ENCODE results near the gene PALS1.

DNA sequence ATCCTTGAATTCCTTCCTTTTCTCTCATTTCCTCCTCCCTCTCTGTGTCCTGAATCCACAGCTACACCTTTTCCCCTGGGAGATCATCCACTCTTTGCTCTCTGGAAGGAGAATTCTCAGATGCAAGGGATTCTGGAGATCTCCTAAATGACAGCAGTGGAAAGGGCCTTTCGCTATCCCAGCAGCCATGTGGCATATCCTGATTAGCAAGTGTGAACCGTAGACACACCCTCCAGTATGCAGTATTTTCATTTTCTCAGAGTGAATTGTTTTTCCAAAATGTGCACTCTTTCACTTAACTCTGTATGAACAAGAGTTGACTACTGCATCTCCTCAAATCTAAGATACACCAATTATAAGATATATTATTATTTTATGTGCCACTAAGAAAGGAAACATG lies 46.0 kb upstream of the PALS1 start:
- no peak for TF ChIP-seq JUND (IDR thresholded peaks at IDR 0.05)
- TF ChIP-seq, protein P1, sequence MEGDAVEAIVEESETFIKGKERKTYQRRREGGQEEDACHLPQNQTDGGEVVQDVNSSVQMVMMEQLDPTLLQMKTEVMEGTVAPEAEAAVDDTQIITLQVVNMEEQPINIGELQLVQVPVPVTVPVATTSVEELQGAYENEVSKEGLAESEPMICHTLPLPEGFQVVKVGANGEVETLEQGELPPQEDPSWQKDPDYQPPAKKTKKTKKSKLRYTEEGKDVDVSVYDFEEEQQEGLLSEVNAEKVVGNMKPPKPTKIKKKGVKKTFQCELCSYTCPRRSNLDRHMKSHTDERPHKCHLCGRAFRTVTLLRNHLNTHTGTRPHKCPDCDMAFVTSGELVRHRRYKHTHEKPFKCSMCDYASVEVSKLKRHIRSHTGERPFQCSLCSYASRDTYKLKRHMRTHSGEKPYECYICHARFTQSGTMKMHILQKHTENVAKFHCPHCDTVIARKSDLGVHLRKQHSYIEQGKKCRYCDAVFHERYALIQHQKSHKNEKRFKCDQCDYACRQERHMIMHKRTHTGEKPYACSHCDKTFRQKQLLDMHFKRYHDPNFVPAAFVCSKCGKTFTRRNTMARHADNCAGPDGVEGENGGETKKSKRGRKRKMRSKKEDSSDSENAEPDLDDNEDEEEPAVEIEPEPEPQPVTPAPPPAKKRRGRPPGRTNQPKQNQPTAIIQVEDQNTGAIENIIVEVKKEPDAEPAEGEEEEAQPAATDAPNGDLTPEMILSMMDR (IDR thresholded peaks at IDR 0.05 in 2 of 3, conservative IDR thresholded peaks at IDR 0.05 in 1 of 3; ENCODE audit: borderline replicate concordance in 1 of 3, insufficient read depth in 1 of 3, low read depth in 2 of 3, low read length in 2 of 3), result no peak
- TF ChIP-seq POLR2AphosphoS5 (IDR thresholded peaks at IDR 0.05; ENCODE audit: low read depth, low read length), result no peak

Data from HCT116 (cell line).